Measurements from ENCODE around the gene SMOC2.

GRCh38 chr6:168628176-168628553 is 187.2 kb downstream of the SMOC2 start:
- TF ChIP-seq CTCF (IDR thresholded peaks at IDR 0.05) (no peak), EP300 (IDR thresholded peaks at IDR 0.05) (no peak)
